ENCODE results near the gene APMAP. TPM values are rescaled to one million over a fixed set of nuclear protein-coding genes. Genes with fewer than 3 reads are reported as not detected.

APMAP gene
- total and polyA plus RNA-seq, 4 donors = 132 to 378 (median 234) TPM

GRCh38 chr20:24914388-24915241 lies 77.9 kb downstream of the APMAP start:
- DNase-seq (ENCODE audit: low spot score) = no peak
- Histone ChIP-seq H3K36me3 (ENCODE audit: control insufficient read depth in 4 of 4, insufficient read depth in 3 of 4, low read depth in 1 of 4, low read length in 3 of 4) (no peaks in the 10 kb centered on the region), H3K9ac (ENCODE audit: low read depth in 1 of 2, low read length in 2 of 2) (no peak overlapping the region), H3K9me3 (ENCODE audit: control insufficient read depth in 4 of 4, low read length in 3 of 4) (no peaks in the 10 kb centered on the region), H3K27me3 (ENCODE audit: control insufficient read depth in 4 of 4, insufficient read depth in 4 of 4, low read length in 3 of 4) (no peaks in the 10 kb centered on the region), H3K27ac (ENCODE audit: low read depth in 1 of 2, low read length in 2 of 2) (no peak overlapping the region), H3K4me1 (ENCODE audit: control insufficient read depth in 4 of 4, insufficient read depth in 4 of 4, low read length in 3 of 4) (no peaks in the 10 kb centered on the region), H3K4me3 (ENCODE audit: low read depth in 1 of 3, low read length in 3 of 3) (no peak overlapping the region)
- WGBS = 81% methylated on average over 14 of the region's 14 CpGs
- no peak for TF ChIP-seq HNF4A (conservative IDR thresholded peaks at IDR 0.05)
- TF ChIP-seq, protein P1, sequence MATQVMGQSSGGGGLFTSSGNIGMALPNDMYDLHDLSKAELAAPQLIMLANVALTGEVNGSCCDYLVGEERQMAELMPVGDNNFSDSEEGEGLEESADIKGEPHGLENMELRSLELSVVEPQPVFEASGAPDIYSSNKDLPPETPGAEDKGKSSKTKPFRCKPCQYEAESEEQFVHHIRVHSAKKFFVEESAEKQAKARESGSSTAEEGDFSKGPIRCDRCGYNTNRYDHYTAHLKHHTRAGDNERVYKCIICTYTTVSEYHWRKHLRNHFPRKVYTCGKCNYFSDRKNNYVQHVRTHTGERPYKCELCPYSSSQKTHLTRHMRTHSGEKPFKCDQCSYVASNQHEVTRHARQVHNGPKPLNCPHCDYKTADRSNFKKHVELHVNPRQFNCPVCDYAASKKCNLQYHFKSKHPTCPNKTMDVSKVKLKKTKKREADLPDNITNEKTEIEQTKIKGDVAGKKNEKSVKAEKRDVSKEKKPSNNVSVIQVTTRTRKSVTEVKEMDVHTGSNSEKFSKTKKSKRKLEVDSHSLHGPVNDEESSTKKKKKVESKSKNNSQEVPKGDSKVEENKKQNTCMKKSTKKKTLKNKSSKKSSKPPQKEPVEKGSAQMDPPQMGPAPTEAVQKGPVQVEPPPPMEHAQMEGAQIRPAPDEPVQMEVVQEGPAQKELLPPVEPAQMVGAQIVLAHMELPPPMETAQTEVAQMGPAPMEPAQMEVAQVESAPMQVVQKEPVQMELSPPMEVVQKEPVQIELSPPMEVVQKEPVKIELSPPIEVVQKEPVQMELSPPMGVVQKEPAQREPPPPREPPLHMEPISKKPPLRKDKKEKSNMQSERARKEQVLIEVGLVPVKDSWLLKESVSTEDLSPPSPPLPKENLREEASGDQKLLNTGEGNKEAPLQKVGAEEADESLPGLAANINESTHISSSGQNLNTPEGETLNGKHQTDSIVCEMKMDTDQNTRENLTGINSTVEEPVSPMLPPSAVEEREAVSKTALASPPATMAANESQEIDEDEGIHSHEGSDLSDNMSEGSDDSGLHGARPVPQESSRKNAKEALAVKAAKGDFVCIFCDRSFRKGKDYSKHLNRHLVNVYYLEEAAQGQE (IDR thresholded peaks at IDR 0.05) = no peak

GRCh38 chr20:24913076-24913628 lies 79.4 kb downstream of the APMAP start:
- Histone ChIP-seq H3K27me3 (ENCODE audit: control insufficient read depth in 4 of 4, insufficient read depth in 4 of 4, low read length in 3 of 4) (no peaks in the 10 kb centered on the region), H3K9me3 (ENCODE audit: control insufficient read depth in 4 of 4, low read length in 3 of 4) (peaks cover 0 to 6% (median 3%) of the 10 kb centered on the region in 4 donors), H3K4me3 (ENCODE audit: low read depth in 1 of 3, low read length in 3 of 3) (no peak overlapping the region), H3K9ac (ENCODE audit: low read depth in 1 of 2, low read length in 2 of 2) (no peak overlapping the region), H3K4me1 (ENCODE audit: control insufficient read depth in 4 of 4, insufficient read depth in 4 of 4, low read length in 3 of 4) (no peaks in the 10 kb centered on the region), H3K27ac (ENCODE audit: low read depth in 1 of 2, low read length in 2 of 2) (no peak overlapping the region), H3K36me3 (ENCODE audit: control insufficient read depth in 4 of 4, insufficient read depth in 3 of 4, low read depth in 1 of 4, low read length in 3 of 4) (no peaks in the 10 kb centered on the region)
- 93% methylated on average over 9 of the region's 9 CpGs for WGBS
- no peak for DNase-seq (ENCODE audit: low spot score)
- TF ChIP-seq TAF1 (conservative IDR thresholded peaks at IDR 0.05) = no peak
- no peak for TF ChIP-seq HNF4G (IDR thresholded peaks at IDR 0.05)
- no peak for TF ChIP-seq RAD21 (IDR thresholded peaks at IDR 0.05)
- no peak for TF ChIP-seq RXRA (IDR thresholded peaks at IDR 0.05)
- no peak for TF ChIP-seq HNF4A (conservative IDR thresholded peaks at IDR 0.05)
- TF ChIP-seq FOXA2 (IDR thresholded peaks at IDR 0.05) = no peak
- TF ChIP-seq EGR1 (IDR thresholded peaks at IDR 0.05; ENCODE audit: low read depth in 2 of 2) = no peak
- no peak for TF ChIP-seq YY1 (IDR thresholded peaks at IDR 0.05)
- no peak for TF ChIP-seq SP1 (IDR thresholded peaks at IDR 0.05)
- TF ChIP-seq GABPA (IDR thresholded peaks at IDR 0.05 in 1 of 2, conservative IDR thresholded peaks at IDR 0.05 in 1 of 2) = no peak
- TF ChIP-seq, protein P1 (IDR thresholded peaks at IDR 0.05) = no peak
- TF ChIP-seq CTCF (IDR thresholded peaks at IDR 0.05; ENCODE audit: low read depth, low read length, missing input control) = no peak
- no peak for TF ChIP-seq JUND (IDR thresholded peaks at IDR 0.05)
- no peak for TF ChIP-seq ZBTB33 (IDR thresholded peaks at IDR 0.05)
- TF ChIP-seq FOXA1 (IDR thresholded peaks at IDR 0.05) = no peak
- TF ChIP-seq MAX (IDR thresholded peaks at IDR 0.05) = no peak
- TF ChIP-seq ATF3 (IDR thresholded peaks at IDR 0.05) = no peak

All from liver (tissue), 9 donors.